K562 (cell line): Measurements from ENCODE around the gene BTG2. TPM values are rescaled to one million over a fixed set of nuclear protein-coding genes. Genes with fewer than 3 reads are reported as not detected.

Experiments
- ATAC-seq: fragments of 200-7000 bp; cut with Tn5 transposase; 3 replicates; pipeline ENCODE4 v1.9.1; 2020; ENCODE audit warnings: moderate library complexity
- BruUV-seq: library from RNA; stranded (reverse); fragments of 400-500 nt; replicated peaks from 2 replicates; lab custom pipeline; 2021; lab: Mats Ljungman, UMichigan
- CTCF ChIA-PET: fragments of 300-600 bp; formaldehyde crosslinking; extraction: SDS; loops from one replicate; lab custom pipeline; 2021; ENCODE audit warnings: low intra/inter-chr PET ratio; lab: Yijun Ruan, JAX
- POLR2A ChIA-PET: fragments of 300-600, 350-650 bp; sonication (Branson Sonifier 250); formaldehyde crosslinking; extraction: SDS; loops from one replicate; lab custom pipeline; 2021; ENCODE audit warnings: antibody characterized with exemption, inconsistent platforms; lab: Yijun Ruan, JAX
- DNase-seq, 4 experiments: peaks; one replicate each; pipeline versions ENCODE4 v3.0.0 to v3.0.0-alpha.2; 2011 to 2018; ENCODE audit warnings: low spot score in 3 of 4, mixed read lengths in 3 of 4; ENCODE audit errors: extremely low read depth in 1 of 4
- FAIRE-seq: peaks from 2 replicates; lab custom pipeline; 2011; peaks lifted over from hg19 to GRCh38; lab: Jason Lieb, UNC
- H2AFZ ChIP-seq: 2 replicates; pipeline ENCODE4 v1.6.0; 2011; ENCODE audit warnings: low read depth, low read length, control low read depth, inconsistent platforms
- H3K27ac ChIP-seq: fragments of 200-600 bp; 3 replicates; pipeline ENCODE4 v1.8.0; 2011; ENCODE audit warnings: low read depth, mild to moderate bottlenecking, control low read depth, inconsistent platforms, low read length, moderate library complexity, mixed read lengths; ENCODE audit errors: extremely low read depth
- H3K27me3 ChIP-seq, 2 experiments: fragments of 300-600 bp in 1 of 2; 2 replicates in 1 of 2; 3 replicates in 1 of 2; pipeline versions ENCODE4 v1.6.0 to v1.8.0; 2011; ENCODE audit warnings: inconsistent platforms in 2 of 2, low read length in 2 of 2, mild to moderate bottlenecking in 1 of 2, mixed read lengths in 1 of 2, moderate library complexity in 1 of 2; ENCODE audit not compliant: control insufficient read depth in 2 of 2, insufficient read depth in 2 of 2
- H3K36me3 ChIP-seq: fragments of 300-600 bp; 3 replicates; pipeline ENCODE4 v1.8.0; 2011; ENCODE audit warnings: mild to moderate bottlenecking, low read length, inconsistent platforms; ENCODE audit not compliant: control insufficient read depth, insufficient read depth
- H3K4me1 ChIP-seq, 2 experiments: fragments of 200-600 bp in 1 of 2; replicated peaks in 1 of 2; 2 replicates in 1 of 2; 3 replicates in 1 of 2; pipeline versions ENCODE4 v1.5.1 to v1.8.0; 2011; ENCODE audit warnings: inconsistent platforms in 2 of 2, low read length in 2 of 2, mild to moderate bottlenecking in 1 of 2, mixed read lengths in 1 of 2, moderate library complexity in 1 of 2; ENCODE audit not compliant: control insufficient read depth in 2 of 2, insufficient read depth in 2 of 2
- H3K4me2 ChIP-seq: 2 replicates; pipeline ENCODE4 v1.6.1; 2011; ENCODE audit warnings: low read length, control low read depth, inconsistent platforms, mixed read lengths; ENCODE audit not compliant: insufficient read depth
- H3K4me3 ChIP-seq: fragments of 200-600 bp; sonication (generic), shearing (Covaris generic); 2 replicates; pipeline ENCODE4 v1.5.1; 2016; ENCODE audit warnings: control low read depth, inconsistent platforms
- H3K79me2 ChIP-seq: fragments of 200-600 bp; 3 replicates; pipeline ENCODE4 v1.8.0; 2011; ENCODE audit warnings: low read length, inconsistent platforms; ENCODE audit not compliant: control insufficient read depth, insufficient read depth
- H3K9ac ChIP-seq, 2 experiments: 2 replicates each; pipeline versions ENCODE4 v1.6.0 to v1.6.1; 2011; ENCODE audit warnings: low read depth in 2 of 2, low read length in 2 of 2, control low read depth in 1 of 2, inconsistent platforms in 1 of 2, mild to moderate bottlenecking in 1 of 2, mixed read lengths in 1 of 2; ENCODE audit not compliant: insufficient read depth in 1 of 2
- H3K9me1 ChIP-seq: one replicate; pipeline ENCODE4 v1.6.0; 2011; ENCODE audit warnings: inconsistent platforms, mild to moderate bottlenecking, low read length, moderate library complexity; ENCODE audit not compliant: control insufficient read depth, insufficient read depth
- H3K9me3 ChIP-seq: replicated peaks from 2 replicates; pipeline ENCODE4 v1.5.1; 2011; ENCODE audit warnings: low read depth, low read length, inconsistent platforms; ENCODE audit not compliant: control insufficient read depth, insufficient read depth
- H4K20me1 ChIP-seq: replicated peaks from 2 replicates; pipeline ENCODE4 v1.6.1; 2011; ENCODE audit warnings: low read length, inconsistent platforms, mixed read lengths; ENCODE audit not compliant: control insufficient read depth, insufficient read depth
- ATF1 ChIP-seq, 2 experiments: fragments of 450-650 bp in 1 of 2; IDR thresholded peaks; 2 replicates each; pipeline ENCODE4 v1.6.1; 2016; ENCODE audit warnings: missing compliant biosample characterization in 1 of 2, missing genetic modification characterization in 1 of 2
- ATF7 ChIP-seq: fragments of 450-650 bp; IDR thresholded peaks from 2 replicates; pipeline ENCODE4 v1.7.1; 2014; ENCODE audit warnings: mild to moderate bottlenecking, moderate library complexity
- CREM ChIP-seq: IDR thresholded peaks from 2 replicates; pipeline ENCODE4 v1.6.1; 2014; ENCODE audit warnings: antibody characterized with exemption, low read depth
- GATAD2A ChIP-seq: fragments of 450-650 bp; IDR thresholded peaks from 2 replicates; pipeline ENCODE4 v1.6.1; 2017
- KDM5B ChIP-seq: fragments of 200-600 bp; sonication (generic); IDR thresholded peaks from 2 replicates; pipeline ENCODE4 v1.6.1; 2012; ENCODE audit warnings: low read depth, mild to moderate bottlenecking, moderate library complexity, low read length, control low read depth, inconsistent platforms; ENCODE audit not compliant: insufficient replicate concordance
- L3MBTL2 ChIP-seq: fragments of 450-650 bp; IDR thresholded peaks from 2 replicates; pipeline ENCODE4 v1.6.1; 2016; ENCODE audit warnings: mild to moderate bottlenecking, moderate library complexity
- MAX ChIP-seq: sonication (generic); formaldehyde crosslinking; IDR thresholded peaks from 2 replicates; pipeline ENCODE4 v1.9.0; 2022; ENCODE audit warnings: mild to moderate bottlenecking, missing genetic modification reagents
- NR2C2 ChIP-seq, 2 experiments: fragments of 200-800 bp in 1 of 2; sonication (Bioruptor generic) in 1 of 2; sonication (generic) in 1 of 2; formaldehyde crosslinking in 1 of 2; IDR thresholded peaks; 2 replicates each; pipeline versions ENCODE4 v1.6.1 to v1.8.0; 2016 to 2022; ENCODE audit warnings: mild to moderate bottlenecking in 1 of 2, missing compliant biosample characterization in 1 of 2, missing genetic modification characterization in 1 of 2, missing genetic modification reagents in 1 of 2
- POLR2G ChIP-seq: fragments of 200-400 bp; formaldehyde crosslinking; IDR thresholded peaks from 2 replicates; pipeline ENCODE4 v1.6.1; 2017; ENCODE audit warnings: low read depth, mild to moderate bottlenecking, antibody characterized with exemption, low read length, moderate library complexity
- SETDB1 ChIP-seq: IDR thresholded peaks from one replicate; pipeline ENCODE4 v1.6.1; 2012; ENCODE audit warnings: low read length, control low read depth, inconsistent platforms
- UBTF ChIP-seq, 2 experiments: IDR thresholded peaks; 2 replicates each; pipeline ENCODE4 v1.6.1; 2012; ENCODE audit warnings: improper control_type of control experiment in 2 of 2, low read depth in 2 of 2, low read length in 2 of 2, borderline replicate concordance in 1 of 2
- ZBTB12 ChIP-seq: fragments of 250-450 bp; sonication (Bioruptor Pico); IDR thresholded peaks from 2 replicates; pipeline ENCODE4 v1.4.0; 2020
- ZNF584 ChIP-seq: fragments of 200-800 bp; sonication (Bioruptor generic); IDR thresholded peaks from 2 replicates; pipeline ENCODE4 v1.6.1; 2016; ENCODE audit warnings: low read depth, mild to moderate bottlenecking, missing genetic modification characterization, missing compliant biosample characterization
- WGBS: fragments of 100-300 bp; shearing (Covaris generic); methylation state at CpG from one replicate; pipeline ENCODE4 v1.1.6; 2016; ENCODE audit warnings: low coverage, mixed read lengths; ENCODE audit not compliant: insufficient coverage; ENCODE audit errors: missing lambda C conversion rate; 5-methylcytosine and 5-hydroxymethylcytosine counted together
- in situ Hi-C: fragments of 300-500 bp; cut with MboI; formaldehyde crosslinking; loops from 4 replicates; pipeline ENCODE4 v1.15.0; 2018; ENCODE audit warnings: inconsistent platforms, mixed read lengths
- intact Hi-C: fragments of 100-400 bp; cut with micrococcal nuclease; formaldehyde crosslinking; loops from 2 replicates; pipeline ENCODE4 v1.14.2; 2022
- polyA plus RNA-seq, 8 experiments: library from polyadenylated mRNA; depleted of rRNA in 4 of 8; stranded (reverse) in 5 of 8; unstranded in 3 of 8; fragments of >200 nt; fragmentation: Nextera tagmentation in 2 of 8; fragmentation: Illumina TruSeq in 1 of 8; extraction: Ambion mirVana in 2 of 8; extraction: Trizol in 1 of 8; gene quantifications; 2 replicates each; pipeline versions ENCODE4 v1.2.1 to v1.2.3, GENCODE V29; 2011 to 2014; ENCODE audit warnings: inconsistent platforms in 1 of 8, missing spikeins in 1 of 8
- total RNA-seq, 7 experiments: library from RNA; depleted of rRNA in 6 of 7; stranded (reverse); fragments of >200 nt in 6 of 7; fragmentation: Illumina TruSeq in 2 of 7; extraction: Trizol in 2 of 7; gene quantifications; 2 replicates each; pipeline versions ENCODE4 v1.2.1 to v1.2.3, GENCODE V29; 2011 to 2021; ENCODE audit warnings: low replicate concordance in 1 of 7
- TF ChIP-seq, protein P1 (sequence below): fragments of 250-450 bp; sonication (Bioruptor Pico); IDR thresholded peaks from 2 replicates; pipeline ENCODE4 v1.8.0; 2021; ENCODE audit warnings: moderate library complexity, mild to moderate bottlenecking, inconsistent platforms

Gene BTG2
- total and polyA plus RNA-seq, 9 of the 15 experiments (the other 6 are each of a cell fraction or from before 2014, with no cell fraction given), result 2.3 to 41.9 (median 8.7) TPM

- intact Hi-C loops (no loop called here), in situ Hi-C loops (no loop called here)
- peak; percentile 85 to 92 (median 90) for DNase-seq
- H3K4me1 ChIP-seq, result peaks cover 38 to 53% of the 10 kb centered on the region in 2 experiments
- H3K27me3 ChIP-seq, result no peaks in the 10 kb centered on the region
- H3K9me3 ChIP-seq, result no peaks in the 10 kb centered on the region
- no peaks in the 10 kb centered on the region for H3K9me1 ChIP-seq
- 24% methylated on average over 31 of the region's 31 CpGs for WGBS
- POLR2A ChIA-PET, result interaction anchor here (0.8 to 6.6 kb wide), 6 partner anchors 9 to 195 kb away, joined by 3 to 84 read pairs (median 4); partner anchors contain the start of gene BTG2
- peak overlapping the region; percentile 50; the same call in 2 of the 3 replicates for H3K27ac ChIP-seq
- H3K79me2 ChIP-seq, result no peaks in the 10 kb centered on the region
- no TSS peak for BruUV-seq
- H3K9ac ChIP-seq, result peak overlapping the region; percentile 55 to 59
- H3K4me2 ChIP-seq, result peak overlapping the region; percentile 19
- H3K36me3 ChIP-seq, result no peaks in the 10 kb centered on the region
- H3K4me3 ChIP-seq, result no peak overlapping the region
- H4K20me1 ChIP-seq, result no peaks in the 10 kb centered on the region
- peak; percentile 61 for FAIRE-seq
- CTCF ChIA-PET, result interaction anchor here (0.6 kb wide), 1 partner anchor 31 kb away, joined by 3 read pairs; no protein-coding TSS in a partner anchor
- H2AFZ ChIP-seq, result peak overlapping the region; percentile 70
- ATAC-seq, result peak; percentile 80
- TF ChIP-seq CREM (peak; percentile 95), ZNF584 (peak; percentile 18; the same call in 1 of the 2 replicates), ATF7 (peak; percentile 73; the same call in 1 of the 2 replicates), ATF1 (CRISPR knock-in tag; IDR thresholded peaks at IDR 0.05) (peak; percentile 18; the same call in 1 of the 2 replicates), ATF1 (tag; IDR thresholded peaks at IDR 0.05) (peak; percentile 90), ZBTB12 (CRISPR knock-in tag) (peak; percentile 64), UBTF (IDR thresholded peaks at IDR 0.05; ENCODE audit: borderline replicate concordance in 1 of 2, low read depth in 2 of 2, low read length in 2 of 2) (no peak), POLR2G (peak; percentile 76), NR2C2 (CRISPR knock-in tag; IDR thresholded peaks at IDR 0.05) (peak; percentile 14; the same call in 1 of the 2 replicates), NR2C2 (tag; IDR thresholded peaks at IDR 0.05) (no peak), GATAD2A (0 out of 2 replicates have a peak, but pooled peaks have one; percentile 50), KDM5B (no peak), SETDB1 (no peak), MAX (CRISPR knock-in tag) (peak; percentile 92), L3MBTL2 (peak; percentile 76)
- TF ChIP-seq, protein P1, sequence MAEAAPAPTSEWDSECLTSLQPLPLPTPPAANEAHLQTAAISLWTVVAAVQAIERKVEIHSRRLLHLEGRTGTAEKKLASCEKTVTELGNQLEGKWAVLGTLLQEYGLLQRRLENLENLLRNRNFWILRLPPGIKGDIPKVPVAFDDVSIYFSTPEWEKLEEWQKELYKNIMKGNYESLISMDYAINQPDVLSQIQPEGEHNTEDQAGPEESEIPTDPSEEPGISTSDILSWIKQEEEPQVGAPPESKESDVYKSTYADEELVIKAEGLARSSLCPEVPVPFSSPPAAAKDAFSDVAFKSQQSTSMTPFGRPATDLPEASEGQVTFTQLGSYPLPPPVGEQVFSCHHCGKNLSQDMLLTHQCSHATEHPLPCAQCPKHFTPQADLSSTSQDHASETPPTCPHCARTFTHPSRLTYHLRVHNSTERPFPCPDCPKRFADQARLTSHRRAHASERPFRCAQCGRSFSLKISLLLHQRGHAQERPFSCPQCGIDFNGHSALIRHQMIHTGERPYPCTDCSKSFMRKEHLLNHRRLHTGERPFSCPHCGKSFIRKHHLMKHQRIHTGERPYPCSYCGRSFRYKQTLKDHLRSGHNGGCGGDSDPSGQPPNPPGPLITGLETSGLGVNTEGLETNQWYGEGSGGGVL (CRISPR knock-in tag), result no peak
Observed at GRCh38 chr1:203290261-203291089, 14.8 kb upstream of the BTG2 start.
